Memory B cell (primary cell): ENCODE measurements around the gene EPN1.
A peak's percentile ranks its signal among the peaks of the same experiment; 100 is the strongest.

ENCODE experiments used
- ATAC-seq: fragments of 150-1000 bp; cut with Tn5 transposase; 2 replicates; pipeline ENCODE4 v1.10.0; 2021; ENCODE audit warnings: low read depth, mild to moderate bottlenecking, moderate library complexity
- DNase-seq, 2 donors: peaks; one replicate each; pipeline ENCODE4 v3.0.0; 2022; ENCODE audit warnings: low spot score in 2 of 2
- H3K27ac Mint-ChIP-seq: one replicate; pipeline ENCODE4 v1.8.0; 2022; ENCODE audit warnings: mild to moderate bottlenecking, moderate library complexity, mixed read lengths
- H3K27me3 Mint-ChIP-seq: one replicate; pipeline ENCODE4 v1.8.0; 2022; ENCODE audit warnings: mixed read lengths
- H3K36me3 Mint-ChIP-seq: one replicate; pipeline ENCODE4 v1.8.0; 2022; ENCODE audit warnings: mild to moderate bottlenecking, mixed read lengths
- H3K4me1 Mint-ChIP-seq: one replicate; pipeline ENCODE4 v1.8.0; 2022; ENCODE audit warnings: mixed read lengths
- H3K4me3 Mint-ChIP-seq: one replicate; pipeline ENCODE4 v1.8.0; 2022; ENCODE audit warnings: mild to moderate bottlenecking, moderate library complexity, mixed read lengths
- H3K9me3 Mint-ChIP-seq: one replicate; pipeline ENCODE4 v1.8.0; 2022; ENCODE audit warnings: mixed read lengths

Gene EPN1

DNA sequence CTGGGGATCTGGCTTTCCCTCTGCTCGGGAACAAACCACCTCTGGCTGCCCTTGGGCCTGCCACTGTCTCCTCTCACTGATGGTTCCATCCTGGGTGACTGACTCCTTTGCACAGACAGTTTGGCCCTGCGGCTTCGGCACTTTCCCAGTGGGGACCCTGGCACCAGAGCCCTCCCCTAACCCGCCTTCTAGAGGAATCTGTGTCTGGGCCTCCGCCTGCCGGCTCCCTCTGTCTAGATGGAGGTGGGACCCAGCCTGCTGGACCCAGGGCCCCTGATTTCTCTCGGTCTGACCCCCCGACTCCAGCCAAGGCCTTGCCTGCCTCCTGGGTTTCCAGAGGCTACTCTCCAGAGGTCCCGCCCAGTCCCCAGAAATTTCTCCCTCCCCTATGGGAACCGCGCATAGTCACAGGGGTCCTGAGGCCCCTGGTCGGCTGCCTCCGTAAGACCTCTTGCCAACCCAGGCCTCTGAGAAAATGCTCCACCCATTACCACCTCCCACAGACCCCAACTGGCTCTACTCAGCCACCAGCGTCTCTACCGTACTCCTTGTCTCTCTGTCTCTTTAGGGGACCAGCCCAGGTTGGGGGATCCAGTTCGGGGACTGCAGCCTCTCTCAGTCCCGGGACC is 24.3 kb upstream of the EPN1 start:
- Mint-ChIP-seq H3K9me3 (no peaks in the 10 kb centered on the region), H3K27ac (peak overlapping the region; percentile 89), H3K27me3 (no peaks in the 10 kb centered on the region), H3K4me1 (peaks cover 29% of the 10 kb centered on the region), H3K36me3 (peaks cover 9% of the 10 kb centered on the region), H3K4me3 (peak overlapping the region; percentile 86)
- DNase-seq (no peak), ATAC-seq (no peak)

DNA sequence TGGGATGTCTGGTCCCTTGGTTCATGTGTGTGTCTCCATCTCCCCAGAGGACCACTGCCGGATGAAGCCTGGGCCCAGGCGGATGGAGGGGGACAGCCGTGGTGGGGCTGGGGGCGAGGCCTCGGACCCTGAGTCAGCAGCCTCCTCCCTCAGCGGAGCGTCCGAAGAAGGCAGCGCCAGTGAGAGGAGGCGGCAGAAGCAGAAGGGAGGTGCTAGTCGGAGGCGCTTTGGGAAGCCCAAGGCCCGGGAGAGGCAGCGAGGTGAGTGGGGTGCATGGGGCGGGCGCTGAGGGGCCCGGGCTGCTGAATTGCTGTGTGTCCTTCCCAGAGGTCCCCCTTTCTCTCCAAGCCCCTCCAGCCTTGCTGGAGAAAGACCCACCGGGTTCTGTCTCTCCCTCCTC is 23.8 kb upstream of the EPN1 start:
- H3K27me3 Mint-ChIP-seq, result no peaks in the 10 kb centered on the region
- ATAC-seq, result no peak
- H3K27ac Mint-ChIP-seq, result peak overlapping the region; percentile 89
- H3K9me3 Mint-ChIP-seq, result no peaks in the 10 kb centered on the region
- H3K4me1 Mint-ChIP-seq, result peaks cover 33% of the 10 kb centered on the region
- H3K36me3 Mint-ChIP-seq, result peaks cover 9% of the 10 kb centered on the region
- H3K4me3 Mint-ChIP-seq, result peak overlapping the region; percentile 86
- no peak for DNase-seq

DNA sequence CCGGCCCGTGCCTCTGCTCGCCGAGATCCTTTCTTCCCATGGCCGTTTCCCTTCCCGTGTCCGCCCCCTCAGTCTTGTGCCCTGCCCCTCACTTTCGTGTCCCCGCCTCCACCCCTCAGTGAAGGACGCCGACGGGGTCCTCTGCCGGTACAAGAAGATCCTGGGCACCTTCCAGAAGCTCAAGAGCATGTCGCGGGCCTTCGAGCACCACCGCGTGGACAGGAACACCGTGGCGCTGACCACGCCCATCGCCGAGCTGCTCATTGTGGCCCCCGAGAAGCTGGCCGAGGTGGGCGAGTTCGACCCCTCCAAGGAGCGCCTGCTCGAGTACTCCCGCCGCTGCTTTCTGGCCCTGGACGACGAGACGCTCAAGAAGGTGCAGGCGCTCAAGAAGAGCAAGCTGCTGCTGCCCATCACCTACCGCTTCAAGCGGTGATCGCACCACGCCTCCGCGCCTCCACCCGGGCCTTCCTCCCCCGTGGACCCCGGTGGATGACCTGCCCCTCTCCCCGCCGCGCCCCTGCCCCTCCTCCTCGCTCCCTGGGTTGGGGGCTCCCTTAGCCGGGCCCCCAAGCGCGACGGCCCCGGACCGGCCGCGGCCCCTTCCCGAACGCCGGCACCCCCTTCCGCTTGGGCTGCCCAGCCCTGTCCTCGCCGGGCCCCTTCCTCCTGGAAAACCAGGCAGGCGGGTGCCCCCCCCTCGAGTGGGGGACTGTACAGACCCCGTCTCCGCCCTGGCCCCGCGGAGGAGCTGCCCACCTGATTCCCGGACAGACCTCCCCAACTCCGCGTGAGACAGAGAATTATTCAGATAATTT is 22.5 kb upstream of the EPN1 start:
- H3K4me3 Mint-ChIP-seq, result no peak overlapping the region
- ATAC-seq (no peak), DNase-seq (no peak)
- H3K27ac Mint-ChIP-seq, result no peak overlapping the region
- peaks cover 37% of the 10 kb centered on the region for H3K4me1 Mint-ChIP-seq
- no peaks in the 10 kb centered on the region for H3K27me3 Mint-ChIP-seq
- no peaks in the 10 kb centered on the region for H3K9me3 Mint-ChIP-seq
- peaks cover 9% of the 10 kb centered on the region for H3K36me3 Mint-ChIP-seq

DNA sequence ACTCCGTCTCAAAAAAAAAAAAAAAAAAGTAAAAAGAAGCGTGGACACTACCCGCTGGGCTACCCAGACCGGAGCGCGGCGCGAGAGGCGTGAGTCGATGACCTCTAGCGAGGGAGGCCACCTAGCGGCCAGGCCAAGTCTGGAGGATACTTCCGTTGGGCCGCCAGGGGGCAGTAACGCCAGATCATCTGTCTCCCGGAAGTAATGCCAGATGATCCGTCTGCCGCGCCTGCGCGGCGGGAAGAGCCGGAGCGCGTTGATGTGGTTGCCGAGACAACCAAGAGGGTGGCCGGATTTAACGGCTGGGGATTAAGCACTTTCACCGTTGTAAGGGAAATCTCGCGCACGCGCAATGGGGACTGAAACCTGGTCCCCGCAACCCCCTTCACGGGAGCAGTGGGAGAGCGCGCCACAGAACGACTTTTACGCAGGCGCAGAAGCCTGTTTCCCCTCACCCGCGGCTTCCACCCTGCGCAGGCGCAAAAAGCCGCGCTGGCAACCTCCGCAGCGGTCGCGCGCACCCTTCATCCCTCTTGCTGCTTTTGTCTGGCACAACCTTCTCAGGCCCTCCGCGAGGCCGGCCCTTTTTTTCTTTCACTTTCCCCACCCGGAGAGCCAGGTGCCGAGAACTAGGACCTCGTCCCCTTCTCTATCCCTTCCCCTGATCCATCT is 21.2 kb upstream of the EPN1 start:
- Mint-ChIP-seq H3K27me3 (no peaks in the 10 kb centered on the region), H3K27ac (peak overlapping the region; percentile 98), H3K4me3 (peak overlapping the region; percentile 97), H3K36me3 (peaks cover 9% of the 10 kb centered on the region), H3K4me1 (peaks cover 39% of the 10 kb centered on the region), H3K9me3 (no peaks in the 10 kb centered on the region)
- ATAC-seq (peak; percentile 54), DNase-seq (peak; percentile 97 to 99)

DNA sequence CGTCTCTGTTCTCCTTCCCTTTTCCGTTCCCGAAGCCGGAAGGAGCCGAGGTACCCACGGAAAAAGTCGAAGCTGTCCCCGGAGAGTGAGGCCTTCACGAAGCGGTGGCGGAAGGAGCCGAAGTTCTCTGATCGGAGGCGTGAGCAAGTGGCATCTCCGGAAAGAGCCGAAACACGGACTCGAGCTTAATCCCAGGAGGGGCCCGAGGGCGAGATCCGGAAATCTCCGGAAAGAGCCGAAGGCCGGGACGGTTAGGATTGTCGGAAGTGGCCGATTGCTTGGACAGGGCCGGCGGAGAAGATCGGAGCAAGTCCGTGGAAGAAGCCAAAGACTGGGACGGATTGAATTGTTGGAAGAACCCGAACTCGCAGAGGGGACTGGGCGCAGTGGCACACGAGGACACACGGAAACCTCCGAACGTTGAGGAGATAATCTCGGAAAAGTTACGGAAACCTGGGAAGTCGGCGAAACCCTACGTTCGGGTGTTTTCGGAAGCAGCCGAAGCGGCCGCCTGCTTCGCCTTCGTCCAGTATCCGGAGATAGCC is 20.6 kb upstream of the EPN1 start:
- H3K9me3 Mint-ChIP-seq, result no peaks in the 10 kb centered on the region

DNA sequence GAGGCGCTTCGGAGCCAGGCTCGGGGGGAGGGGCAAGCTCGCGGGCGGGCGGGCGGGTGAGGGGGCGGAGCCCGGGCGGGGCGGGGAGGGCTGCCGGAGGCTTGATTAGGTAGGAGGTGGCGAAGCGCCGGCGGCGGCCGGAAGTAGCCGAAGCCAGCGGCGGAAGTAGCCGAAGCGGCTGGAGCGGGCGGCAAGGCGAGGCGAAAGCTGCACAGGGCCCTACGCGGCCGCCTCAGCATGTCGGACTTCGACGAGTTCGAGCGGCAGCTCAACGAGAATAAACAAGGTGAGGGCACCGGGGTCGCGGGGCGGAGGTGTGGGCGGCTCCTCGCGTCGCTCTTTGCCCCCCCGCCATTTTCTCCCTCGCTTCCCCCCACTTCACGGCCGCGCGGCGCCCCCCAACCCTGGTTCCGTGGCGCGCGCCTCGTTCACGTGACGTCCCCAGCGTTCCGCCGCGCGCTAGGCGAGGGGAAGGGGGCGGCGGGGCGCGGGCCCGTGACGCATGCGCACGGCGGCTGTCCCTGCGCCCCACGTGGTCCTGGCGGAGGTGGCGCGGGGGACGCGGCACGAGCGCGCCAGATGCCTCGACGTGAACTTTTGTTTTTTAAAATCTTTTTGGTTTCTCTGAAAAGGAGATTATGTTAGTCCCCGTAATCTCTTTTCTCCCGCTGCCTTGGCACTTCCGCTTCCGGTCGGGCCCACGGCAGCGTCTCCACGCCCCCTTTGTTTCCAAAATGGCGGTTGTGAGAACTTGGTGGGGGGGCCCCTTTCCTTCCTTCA is 20.0 kb upstream of the EPN1 start, which contains the start of gene U2AF2:
Gene U2AF2, plus strand, starts transcription at position 168 of the 780 bp plus-strand sequence. Its CDS starts 70 bp downstream, at position 238.
- DNase-seq (peak; percentile 94), ATAC-seq (peak; percentile 40)
- Mint-ChIP-seq H3K27me3 (no peaks in the 10 kb centered on the region), H3K9me3 (no peaks in the 10 kb centered on the region), H3K36me3 (peaks cover 13% of the 10 kb centered on the region), H3K4me1 (peaks cover 36% of the 10 kb centered on the region), H3K27ac (peak within 1 kb of the TSS; percentile 98), H3K4me3 (peak within 1 kb of the TSS; percentile 97)

More for the DNA sequence above, 20.6 kb upstream of the EPN1 start:
- H3K27me3 Mint-ChIP-seq, result no peaks in the 10 kb centered on the region
- peak overlapping the region; percentile 98 for H3K27ac Mint-ChIP-seq
- DNase-seq (peak in 1 of 2 donors; percentile 98), ATAC-seq (peak; percentile 69)
- H3K36me3 Mint-ChIP-seq, result peaks cover 11% of the 10 kb centered on the region
- H3K4me1 Mint-ChIP-seq, result peaks cover 37% of the 10 kb centered on the region
- peak overlapping the region; percentile 97 for H3K4me3 Mint-ChIP-seq

DNA sequence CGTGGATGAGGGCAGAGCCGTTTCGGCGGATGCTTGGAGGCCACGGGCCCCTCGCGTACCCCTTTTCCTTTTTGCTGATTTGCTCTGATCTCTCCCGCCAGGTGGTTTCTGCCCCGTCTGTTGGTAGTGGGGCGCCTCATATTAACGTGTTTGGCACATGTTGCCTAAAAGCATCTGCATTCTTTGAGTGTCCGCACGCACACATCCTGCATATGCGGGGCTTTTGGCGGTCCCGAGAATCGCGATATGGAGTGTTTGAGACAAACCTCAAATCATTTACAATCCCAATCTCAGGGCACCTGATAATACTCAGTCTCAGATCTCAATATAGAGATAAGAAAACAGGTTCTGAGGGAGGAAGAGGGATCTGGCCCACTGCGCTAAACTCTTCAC is 19.4 kb upstream of the EPN1 start:
- no peaks in the 10 kb centered on the region for H3K27me3 Mint-ChIP-seq

DNA sequence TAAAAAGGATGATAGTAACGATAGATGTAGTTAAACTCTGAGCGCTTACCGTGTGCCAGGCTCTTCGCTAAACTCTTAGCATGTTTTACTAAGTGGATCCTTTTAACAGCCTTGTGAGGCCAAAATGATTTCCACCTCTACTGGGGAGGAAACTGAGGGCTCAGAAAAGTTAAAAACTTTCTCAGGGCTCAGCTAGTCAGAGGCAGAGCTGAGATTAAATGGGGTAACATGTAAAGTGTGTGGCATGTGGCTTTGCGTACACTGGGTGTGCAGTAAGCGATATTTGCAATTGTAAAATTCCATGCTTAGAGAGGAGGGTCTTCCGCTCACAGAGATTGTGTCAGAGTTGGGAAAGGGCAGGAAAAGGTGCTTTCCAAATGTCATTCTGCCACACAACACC is 18.5 kb upstream of the EPN1 start:
- no peaks in the 10 kb centered on the region for H3K27me3 Mint-ChIP-seq
- H3K4me1 Mint-ChIP-seq, result peaks cover 33% of the 10 kb centered on the region
- H3K27ac Mint-ChIP-seq, result peak overlapping the region; percentile 98
- peaks cover 12% of the 10 kb centered on the region for H3K36me3 Mint-ChIP-seq
- ATAC-seq, result no peak
- no peaks in the 10 kb centered on the region for H3K9me3 Mint-ChIP-seq
- H3K4me3 Mint-ChIP-seq, result peak overlapping the region; percentile 97
- no peak for DNase-seq

More for the DNA sequence above, 19.4 kb upstream of the EPN1 start:
- H3K27ac Mint-ChIP-seq, result peak overlapping the region; percentile 98
- ATAC-seq (no peak), DNase-seq (no peak)
- peaks cover 15% of the 10 kb centered on the region for H3K36me3 Mint-ChIP-seq
- H3K9me3 Mint-ChIP-seq, result no peaks in the 10 kb centered on the region
- H3K4me1 Mint-ChIP-seq, result peaks cover 35% of the 10 kb centered on the region
- peak overlapping the region; percentile 97 for H3K4me3 Mint-ChIP-seq

DNA sequence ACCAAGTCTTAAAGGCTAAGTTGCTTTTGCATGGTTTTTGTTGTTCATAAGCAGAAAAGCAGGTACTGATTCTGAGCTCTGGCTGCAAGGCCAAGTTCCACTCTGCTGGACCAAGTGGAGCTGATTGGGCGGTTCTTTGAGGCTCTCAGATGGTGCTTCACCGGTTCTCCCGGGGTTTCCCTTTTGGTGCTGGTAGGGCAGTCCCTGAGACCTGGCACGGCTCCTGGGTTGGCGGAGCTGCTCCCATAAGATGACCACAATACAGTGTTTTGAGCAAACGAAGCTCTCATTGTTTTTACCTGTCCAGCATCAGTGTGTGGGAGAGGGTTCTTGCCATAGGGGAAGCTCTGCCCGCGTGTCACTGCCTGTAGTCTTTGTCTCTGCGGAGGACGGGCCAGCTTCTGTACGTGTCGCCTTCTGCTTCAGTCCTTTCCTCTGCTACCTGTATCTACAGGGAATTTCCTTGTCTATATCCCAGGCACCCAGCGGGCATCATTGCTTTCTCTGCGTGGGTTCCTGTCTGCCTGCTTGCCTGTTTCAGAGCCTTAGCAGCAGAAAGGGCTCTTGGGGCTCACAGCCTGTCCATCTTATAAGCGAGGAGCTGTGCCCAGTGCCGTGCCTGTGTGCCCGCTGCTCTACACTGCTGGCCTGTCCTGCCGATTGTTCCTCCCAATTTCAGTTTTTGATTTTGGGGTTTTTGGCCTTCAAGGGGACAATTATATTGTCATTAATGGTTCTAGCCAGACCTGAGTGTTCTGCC is 17.9 kb upstream of the EPN1 start:
- no peak for ATAC-seq
- Mint-ChIP-seq H3K4me1 (peaks cover 36% of the 10 kb centered on the region), H3K4me3 (peak overlapping the region; percentile 97), H3K27me3 (no peaks in the 10 kb centered on the region), H3K27ac (peak overlapping the region; percentile 98), H3K36me3 (peaks cover 14% of the 10 kb centered on the region), H3K9me3 (no peaks in the 10 kb centered on the region)
- no peak for DNase-seq

DNA sequence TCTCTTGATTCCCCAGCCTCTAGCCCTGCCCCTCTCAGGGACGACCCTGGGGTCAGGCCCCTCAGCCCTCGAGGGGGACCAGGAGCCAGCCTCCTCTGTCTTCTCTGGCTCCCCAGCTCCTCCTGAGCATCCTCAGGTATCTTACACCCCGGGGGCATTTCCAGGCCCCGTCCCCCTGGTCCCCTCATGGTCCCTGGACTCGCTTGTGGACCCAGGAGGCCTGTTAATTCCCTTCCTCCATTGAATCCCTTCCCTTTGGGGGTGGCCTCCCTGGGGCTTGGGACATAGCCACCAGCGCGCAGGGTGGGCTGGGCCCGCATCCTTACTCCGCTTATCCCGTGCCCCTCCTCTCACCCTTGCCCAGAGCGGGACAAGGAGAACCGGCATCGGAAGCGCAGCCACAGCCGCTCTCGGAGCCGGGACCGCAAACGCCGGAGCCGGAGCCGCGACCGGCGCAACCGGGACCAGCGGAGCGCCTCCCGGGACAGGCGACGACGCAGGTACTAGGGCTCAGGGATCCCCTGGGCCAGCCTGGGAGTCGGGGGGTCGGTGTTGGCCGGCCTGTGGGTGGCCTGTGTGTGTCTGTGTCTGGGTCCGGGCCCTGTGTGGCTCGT is 16.1 kb upstream of the EPN1 start:
- H3K4me3 Mint-ChIP-seq, result peak overlapping the region; percentile 73
- no peaks in the 10 kb centered on the region for H3K27me3 Mint-ChIP-seq
- peaks cover 45% of the 10 kb centered on the region for H3K4me1 Mint-ChIP-seq
- peaks cover 27% of the 10 kb centered on the region for H3K36me3 Mint-ChIP-seq
- DNase-seq (no peak), ATAC-seq (no peak)
- H3K27ac Mint-ChIP-seq, result peak overlapping the region; percentile 98
- no peaks in the 10 kb centered on the region for H3K9me3 Mint-ChIP-seq

DNA sequence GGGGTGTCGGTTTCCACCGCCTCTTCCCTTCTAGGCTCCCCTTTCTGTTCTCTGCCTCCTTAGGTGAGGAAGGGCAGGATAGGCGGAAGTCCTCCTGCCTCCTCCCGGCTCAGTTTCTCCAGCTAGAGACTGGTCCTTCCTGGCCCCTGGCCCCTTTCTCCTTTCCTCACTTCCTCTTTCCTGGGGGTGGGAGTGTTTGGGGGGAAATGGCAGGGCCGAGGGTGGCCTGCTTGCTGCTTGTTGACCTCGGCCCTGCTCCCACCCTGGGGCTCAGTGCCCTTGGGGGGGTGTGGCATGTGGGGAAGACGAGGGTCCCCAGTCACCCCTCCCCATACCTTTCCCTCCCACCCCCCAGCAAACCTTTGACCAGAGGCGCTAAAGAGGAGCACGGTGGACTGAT is 15.2 kb upstream of the EPN1 start:
- H3K4me3 Mint-ChIP-seq, result peak overlapping the region; percentile 73
- H3K27me3 Mint-ChIP-seq, result no peaks in the 10 kb centered on the region
- H3K4me1 Mint-ChIP-seq, result peaks cover 45% of the 10 kb centered on the region
- DNase-seq (no peak), ATAC-seq (no peak)
- peak overlapping the region; percentile 88 for H3K27ac Mint-ChIP-seq
- H3K36me3 Mint-ChIP-seq, result peaks cover 32% of the 10 kb centered on the region
- H3K9me3 Mint-ChIP-seq, result no peaks in the 10 kb centered on the region

DNA sequence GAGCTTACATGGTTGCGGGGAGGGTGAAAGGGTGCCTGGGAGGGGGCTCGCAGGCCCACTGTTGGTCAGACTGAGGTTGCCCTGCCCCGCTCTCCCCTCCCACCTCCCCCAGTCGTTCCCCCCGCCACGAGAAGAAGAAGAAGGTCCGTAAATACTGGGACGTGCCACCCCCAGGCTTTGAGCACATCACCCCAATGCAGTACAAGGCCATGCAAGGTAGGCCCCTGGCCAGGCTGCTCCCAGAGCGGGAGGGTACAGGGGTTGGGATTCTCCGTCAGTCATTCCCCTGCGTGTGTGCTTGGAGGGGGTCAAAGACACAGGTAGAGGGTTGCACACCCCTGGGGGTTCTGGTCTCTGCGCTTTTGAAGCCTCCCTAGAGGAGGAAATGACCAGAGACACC is 14.6 kb upstream of the EPN1 start:
- H3K36me3 Mint-ChIP-seq, result peaks cover 32% of the 10 kb centered on the region
- no peak for DNase-seq
- no peaks in the 10 kb centered on the region for H3K9me3 Mint-ChIP-seq
- peaks cover 45% of the 10 kb centered on the region for H3K4me1 Mint-ChIP-seq
- H3K27ac Mint-ChIP-seq, result peak overlapping the region; percentile 88
- no peak for ATAC-seq
- H3K4me3 Mint-ChIP-seq, result no peak overlapping the region
- H3K27me3 Mint-ChIP-seq, result no peaks in the 10 kb centered on the region
